Stimulated activated naive CD8-positive, alpha-beta T cell treated with anti-CD3 and anti-CD28 coated beads, Interleukin-15, Interleukin-2, amounts not matched to agents 100 ng/mL and 50 ng/mL, for 24 hours (primary cell): ENCODE measurements around the gene SMOC2.

Experiments used
- H3K27ac Mint-ChIP-seq: one replicate; pipeline ENCODE4 v1.8.0; 2021; ENCODE audit warnings: mild to moderate bottlenecking, mixed read lengths
- H3K27me3 Mint-ChIP-seq: one replicate; pipeline ENCODE4 v1.8.0; 2021; ENCODE audit warnings: mixed read lengths
- H3K36me3 Mint-ChIP-seq: one replicate; pipeline ENCODE4 v1.8.0; 2021; ENCODE audit warnings: low read depth, mixed read lengths
- H3K4me1 Mint-ChIP-seq: one replicate; pipeline ENCODE4 v1.8.0; 2021; ENCODE audit warnings: low read depth, mixed read lengths
- H3K4me3 Mint-ChIP-seq: one replicate; pipeline ENCODE4 v1.8.0; 2021; ENCODE audit warnings: mild to moderate bottlenecking, mixed read lengths
- H3K9me3 Mint-ChIP-seq: one replicate; pipeline ENCODE4 v1.8.0; 2021; ENCODE audit warnings: mixed read lengths

Gene SMOC2

GRCh38 chr6:168538892-168539811 is 98.2 kb downstream of the SMOC2 start:
- Mint-ChIP-seq H3K27ac (no peak overlapping the region), H3K4me1 (no peaks in the 10 kb centered on the region), H3K4me3 (no peak overlapping the region), H3K9me3 (no peaks in the 10 kb centered on the region), H3K36me3 (no peaks in the 10 kb centered on the region), H3K27me3 (no peaks in the 10 kb centered on the region)

DNA sequence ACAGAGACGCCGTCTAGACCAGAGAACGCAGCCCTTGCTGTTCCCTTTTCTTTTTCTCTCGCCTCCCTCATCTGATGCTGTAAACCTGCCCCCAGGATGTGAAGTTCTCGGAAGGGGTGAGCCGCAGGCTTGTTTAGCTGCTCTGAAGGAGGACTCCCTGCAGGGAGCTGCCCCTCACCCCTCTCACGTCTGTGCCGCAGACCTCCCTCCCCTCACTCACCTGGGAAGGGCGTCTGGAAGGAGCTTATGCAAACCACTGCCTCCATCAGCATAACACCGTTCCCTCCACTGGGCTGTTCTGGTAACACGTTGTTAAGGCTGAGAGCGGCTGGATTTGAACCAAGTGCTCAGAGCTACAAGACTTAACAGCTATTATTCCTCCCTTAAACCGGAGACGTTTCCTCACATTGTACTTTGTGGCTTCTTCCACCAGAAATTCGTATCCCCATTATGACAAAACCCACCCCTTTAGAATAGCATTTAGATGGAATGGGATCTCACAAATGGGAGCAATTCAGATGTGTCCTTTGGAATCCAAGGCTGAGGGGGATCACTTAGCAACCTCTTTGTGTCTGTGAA is 99.8 kb downstream of the SMOC2 start:
- Mint-ChIP-seq H3K9me3 (no peaks in the 10 kb centered on the region), H3K4me1 (no peaks in the 10 kb centered on the region), H3K36me3 (no peaks in the 10 kb centered on the region), H3K27ac (no peak overlapping the region), H3K4me3 (no peak overlapping the region), H3K27me3 (no peaks in the 10 kb centered on the region)

- H3K4me1 Mint-ChIP-seq = no peaks in the 10 kb centered on the region
- H3K27ac Mint-ChIP-seq = no peak overlapping the region
- H3K4me3 Mint-ChIP-seq = no peak overlapping the region
- H3K27me3 Mint-ChIP-seq = no peaks in the 10 kb centered on the region
- no peaks in the 10 kb centered on the region for H3K36me3 Mint-ChIP-seq
- H3K9me3 Mint-ChIP-seq = no peaks in the 10 kb centered on the region
Measured at GRCh38 chr6:168541307-168541706, 100.3 kb downstream of the SMOC2 start.

GRCh38 chr6:168542301-168542700 is 101.3 kb downstream of the SMOC2 start:
- no peaks in the 10 kb centered on the region for H3K36me3 Mint-ChIP-seq
- H3K27me3 Mint-ChIP-seq = no peaks in the 10 kb centered on the region
- no peak overlapping the region for H3K27ac Mint-ChIP-seq
- no peaks in the 10 kb centered on the region for H3K9me3 Mint-ChIP-seq
- no peaks in the 10 kb centered on the region for H3K4me1 Mint-ChIP-seq
- H3K4me3 Mint-ChIP-seq = no peak overlapping the region

GRCh38 chr6:168545428-168545827 is 104.4 kb downstream of the SMOC2 start:
- Mint-ChIP-seq H3K27ac (no peak overlapping the region), H3K27me3 (no peaks in the 10 kb centered on the region), H3K36me3 (no peaks in the 10 kb centered on the region), H3K9me3 (no peaks in the 10 kb centered on the region), H3K4me3 (no peak overlapping the region), H3K4me1 (no peaks in the 10 kb centered on the region)

DNA sequence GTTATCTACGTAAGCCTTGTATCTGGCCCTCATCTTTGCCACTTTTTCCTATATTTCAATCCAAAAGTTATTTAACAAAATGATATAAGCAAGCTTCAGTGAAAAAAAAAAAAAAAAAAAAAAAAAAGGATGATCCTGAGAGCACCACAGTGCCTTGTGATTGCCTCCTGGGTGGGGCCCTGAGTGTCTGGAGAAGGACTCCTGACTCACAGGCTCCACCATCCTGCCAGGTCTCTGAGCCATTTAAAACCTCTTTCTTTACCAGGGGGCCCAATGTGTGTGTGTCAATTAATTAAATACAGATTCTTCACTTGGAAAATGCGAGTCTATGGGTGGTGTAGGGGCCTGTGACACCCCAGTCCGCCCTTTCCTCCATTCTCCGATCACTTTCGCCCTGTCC is 105.2 kb downstream of the SMOC2 start:
- no peaks in the 10 kb centered on the region for H3K36me3 Mint-ChIP-seq
- no peaks in the 10 kb centered on the region for H3K4me1 Mint-ChIP-seq
- no peak overlapping the region for H3K4me3 Mint-ChIP-seq
- H3K9me3 Mint-ChIP-seq = no peaks in the 10 kb centered on the region
- H3K27ac Mint-ChIP-seq = no peak overlapping the region
- no peaks in the 10 kb centered on the region for H3K27me3 Mint-ChIP-seq

DNA sequence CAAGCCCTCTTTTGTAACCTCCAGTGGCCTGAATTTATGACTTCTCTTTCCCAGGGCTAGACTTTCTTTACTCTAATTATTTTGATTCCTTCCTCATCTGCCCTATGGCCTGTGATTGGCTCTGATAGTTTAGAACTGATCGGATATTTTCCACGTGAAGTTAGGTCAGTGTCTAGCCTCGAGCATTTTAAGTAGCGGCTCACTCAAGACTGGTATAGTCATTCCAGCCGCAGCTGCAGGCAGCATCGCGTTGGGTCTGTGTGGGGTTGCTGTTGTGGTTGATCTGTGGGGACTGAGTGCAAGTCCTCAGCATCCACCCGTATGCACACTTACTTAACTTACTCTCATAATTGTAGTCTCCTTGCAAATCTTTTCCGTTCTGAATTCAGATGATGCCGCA is 105.7 kb downstream of the SMOC2 start:
- no peak overlapping the region for H3K27ac Mint-ChIP-seq
- no peak overlapping the region for H3K4me3 Mint-ChIP-seq
- no peaks in the 10 kb centered on the region for H3K9me3 Mint-ChIP-seq
- H3K4me1 Mint-ChIP-seq = no peaks in the 10 kb centered on the region
- H3K36me3 Mint-ChIP-seq = no peaks in the 10 kb centered on the region
- no peaks in the 10 kb centered on the region for H3K27me3 Mint-ChIP-seq

DNA sequence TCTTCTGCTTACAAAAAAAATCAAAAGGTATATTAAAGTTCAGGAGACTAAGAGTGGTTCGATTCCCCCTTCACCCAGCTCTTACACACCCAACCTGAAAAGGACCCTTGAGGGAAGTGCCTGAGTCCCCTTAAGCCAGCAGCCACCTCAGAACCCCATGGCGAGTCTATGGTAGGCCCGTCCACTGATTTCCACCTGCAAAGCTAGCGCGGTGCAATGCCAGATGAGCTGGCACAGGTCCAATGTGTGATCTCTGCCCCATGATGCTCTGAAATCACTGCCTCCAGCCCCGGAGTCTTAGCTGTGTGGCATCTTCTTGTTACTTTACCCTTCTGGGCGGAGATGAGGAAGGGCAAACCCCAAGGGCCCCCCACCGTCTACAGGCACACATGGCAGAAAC is 109.3 kb downstream of the SMOC2 start:
- H3K27ac Mint-ChIP-seq = no peak overlapping the region
- H3K9me3 Mint-ChIP-seq = no peaks in the 10 kb centered on the region
- H3K4me3 Mint-ChIP-seq = no peak overlapping the region
- no peaks in the 10 kb centered on the region for H3K36me3 Mint-ChIP-seq
- H3K27me3 Mint-ChIP-seq = no peaks in the 10 kb centered on the region
- H3K4me1 Mint-ChIP-seq = no peaks in the 10 kb centered on the region

DNA sequence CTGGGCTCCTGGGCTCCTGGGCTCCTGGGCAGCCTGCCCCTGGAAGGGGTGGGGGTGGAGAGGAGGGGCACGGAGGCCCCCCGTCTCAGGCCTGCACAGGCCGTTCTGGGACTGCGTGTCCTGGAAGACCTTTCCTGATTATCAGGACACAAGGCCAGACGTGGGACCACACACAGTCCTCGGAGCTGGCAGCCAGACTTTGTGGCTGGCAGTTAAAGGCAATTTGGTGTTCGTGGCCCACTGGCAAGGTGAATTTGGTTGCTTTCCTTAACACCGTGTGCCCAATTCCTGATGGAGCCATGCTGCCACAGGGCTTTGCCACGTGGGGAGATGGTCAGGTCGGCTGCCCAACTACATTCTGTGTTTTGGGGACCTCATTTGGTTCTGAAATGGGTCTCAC is 113.5 kb downstream of the SMOC2 start:
- Mint-ChIP-seq H3K36me3 (no peaks in the 10 kb centered on the region), H3K4me3 (no peak overlapping the region)

GRCh38 chr6:168554898-168555617 is 114.1 kb downstream of the SMOC2 start:
- no peaks in the 10 kb centered on the region for H3K36me3 Mint-ChIP-seq
- peaks cover 3% of the 10 kb centered on the region for H3K9me3 Mint-ChIP-seq
- H3K4me1 Mint-ChIP-seq = no peaks in the 10 kb centered on the region
- H3K27ac Mint-ChIP-seq = no peak overlapping the region
- H3K27me3 Mint-ChIP-seq = no peaks in the 10 kb centered on the region
- no peak overlapping the region for H3K4me3 Mint-ChIP-seq

More for the DNA sequence above, 113.5 kb downstream of the SMOC2 start:
- no peaks in the 10 kb centered on the region for H3K4me1 Mint-ChIP-seq
- peaks cover 3% of the 10 kb centered on the region for H3K9me3 Mint-ChIP-seq
- no peaks in the 10 kb centered on the region for H3K27me3 Mint-ChIP-seq
- H3K27ac Mint-ChIP-seq = no peak overlapping the region

DNA sequence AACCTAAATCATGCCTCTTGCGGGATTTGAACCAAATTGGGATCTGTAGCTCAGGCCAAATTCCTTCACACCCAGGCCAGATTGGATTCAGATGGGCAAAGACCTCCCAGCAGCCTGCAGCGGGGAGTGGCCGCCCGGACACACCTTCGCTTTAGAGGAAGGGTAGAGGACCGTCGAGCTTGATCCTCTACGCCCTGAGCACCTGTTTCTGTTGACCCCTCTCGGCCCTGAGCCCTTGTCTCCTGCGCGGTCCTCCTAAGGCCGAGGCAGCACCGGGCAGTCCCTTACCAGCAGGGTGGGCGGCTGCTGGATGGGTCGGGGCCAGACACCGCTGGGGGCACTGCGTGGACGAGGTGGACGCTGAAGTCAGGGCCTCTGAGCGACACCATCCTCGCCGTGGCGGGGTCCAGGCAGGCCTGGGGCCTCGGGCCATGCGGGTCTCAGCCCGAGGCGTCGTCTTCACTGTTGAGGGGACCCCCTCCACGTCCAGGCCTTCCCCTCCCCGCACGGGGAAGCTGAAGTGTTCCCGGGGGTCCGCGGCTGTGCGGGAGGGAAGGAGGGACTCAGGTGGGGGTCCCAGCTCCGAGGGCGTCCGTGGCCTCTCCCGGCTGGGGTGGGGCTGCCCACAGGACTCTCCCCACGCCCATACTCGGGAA is 114.8 kb downstream of the SMOC2 start:
- H3K27me3 Mint-ChIP-seq = no peaks in the 10 kb centered on the region
- no peaks in the 10 kb centered on the region for H3K36me3 Mint-ChIP-seq
- H3K4me3 Mint-ChIP-seq = no peak overlapping the region
- H3K27ac Mint-ChIP-seq = no peak overlapping the region
- H3K9me3 Mint-ChIP-seq = peaks cover 3% of the 10 kb centered on the region
- no peaks in the 10 kb centered on the region for H3K4me1 Mint-ChIP-seq

DNA sequence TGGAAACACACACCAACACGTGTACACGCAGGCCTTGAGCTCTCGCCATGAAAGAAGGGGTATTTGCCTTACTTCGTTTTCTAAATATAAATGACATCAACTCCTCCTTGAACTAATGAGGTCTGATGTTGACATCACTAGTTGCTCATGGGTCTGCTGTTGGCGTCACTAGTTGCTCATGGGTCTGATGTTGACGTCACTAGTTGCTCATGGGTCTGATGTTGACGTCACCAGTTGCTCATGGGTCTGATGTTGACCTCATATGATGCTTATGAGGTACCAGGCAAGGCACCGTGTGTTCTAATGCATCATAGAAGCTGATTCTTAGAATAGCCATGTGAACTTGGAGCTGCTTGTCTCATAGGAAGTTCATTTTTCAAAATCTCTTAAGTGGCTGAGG is 116.5 kb downstream of the SMOC2 start:
- Mint-ChIP-seq H3K4me1 (no peaks in the 10 kb centered on the region), H3K36me3 (no peaks in the 10 kb centered on the region), H3K4me3 (no peak overlapping the region), H3K27me3 (no peaks in the 10 kb centered on the region), H3K27ac (no peak overlapping the region), H3K9me3 (peaks cover 5% of the 10 kb centered on the region)

DNA sequence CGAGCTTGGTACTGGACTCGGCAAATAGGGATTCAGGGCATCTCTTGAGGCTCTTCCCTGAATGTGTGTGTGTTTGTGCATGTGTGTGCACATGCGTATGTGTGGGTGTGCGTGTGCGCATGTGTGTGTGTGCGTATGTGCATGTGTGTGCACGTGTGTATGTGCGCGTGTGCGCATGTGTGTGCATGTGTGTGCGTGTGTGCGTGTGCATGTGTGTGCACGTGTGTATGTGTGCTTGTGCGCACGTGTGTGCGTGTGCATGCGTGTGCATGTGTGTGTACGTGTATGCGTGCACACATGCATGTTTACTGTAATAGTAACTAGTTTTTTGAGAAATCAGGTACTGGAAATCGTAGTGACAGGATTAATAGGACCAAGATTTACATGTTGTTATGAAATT is 117.7 kb downstream of the SMOC2 start:
- no peaks in the 10 kb centered on the region for H3K27me3 Mint-ChIP-seq
- no peaks in the 10 kb centered on the region for H3K4me1 Mint-ChIP-seq

GRCh38 chr6:168559574-168560098 is 118.7 kb downstream of the SMOC2 start:
- Mint-ChIP-seq H3K36me3 (no peaks in the 10 kb centered on the region), H3K9me3 (peaks cover 7% of the 10 kb centered on the region), H3K27ac (no peak overlapping the region), H3K27me3 (no peaks in the 10 kb centered on the region), H3K4me1 (no peaks in the 10 kb centered on the region), H3K4me3 (no peak overlapping the region)

More for the DNA sequence above, 117.7 kb downstream of the SMOC2 start:
- no peak overlapping the region for H3K27ac Mint-ChIP-seq
- no peaks in the 10 kb centered on the region for H3K36me3 Mint-ChIP-seq
- peaks cover 7% of the 10 kb centered on the region for H3K9me3 Mint-ChIP-seq
- H3K4me3 Mint-ChIP-seq = no peak overlapping the region
